ENCODE results near the gene ALMS1. TPM values are rescaled to one million over a fixed set of nuclear protein-coding genes. Genes with fewer than 3 reads are reported as not detected.

Gene ALMS1
- total and polyA plus RNA-seq, 2 of the 4 experiments (the other 2 are of a cell fraction), result 20.8 to 52.8 TPM

DNA sequence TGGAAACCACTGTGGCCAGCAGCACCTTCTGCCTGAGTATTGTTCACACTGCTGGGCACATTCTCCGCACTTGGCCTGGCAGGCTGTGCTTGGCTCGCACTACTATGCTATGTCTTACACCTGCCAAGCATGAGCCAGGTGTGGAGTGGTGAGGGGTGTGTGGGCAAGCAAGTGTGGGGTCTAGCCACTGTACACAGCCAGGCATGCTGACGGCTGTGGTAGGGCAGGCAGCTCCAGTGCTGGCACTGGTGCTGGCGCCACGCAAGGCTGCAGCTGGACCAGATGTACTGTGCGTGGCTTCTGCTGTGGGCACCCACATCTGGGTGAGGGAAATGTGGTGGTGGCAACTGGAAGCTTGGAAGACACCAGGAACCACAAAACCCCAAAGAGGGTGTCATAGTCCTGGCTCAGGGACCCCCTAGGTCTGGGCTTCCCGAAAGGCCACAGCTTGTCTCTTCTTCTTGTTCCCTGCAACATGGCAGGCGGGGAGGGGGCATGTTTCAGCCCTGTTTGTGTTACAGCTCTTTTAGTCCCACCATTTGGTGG, 101.5 kb downstream of the ALMS1 start:
- no peaks in the 10 kb centered on the region for H3K4me1 ChIP-seq (ENCODE audit: control insufficient read depth, insufficient read depth, low read length)
- CTCF ChIA-PET, result interaction anchor here (0.5 kb wide), 1 partner anchor 28 kb away, joined by 3 read pairs; no protein-coding TSS in a partner anchor
- H3K79me1 ChIP-seq (ENCODE audit: low read depth in 1 of 2, low read length in 2 of 2), result no peaks in the 10 kb centered on the region
- no peak overlapping the region for H2BK20ac ChIP-seq (ENCODE audit: low read depth, low read length)
- no peak for DNase-seq
- BruUV-seq (replicated peaks), result no TSS peak
- no peak for ATAC-seq (ENCODE audit: low read depth)
- no peaks in the 10 kb centered on the region for H3K9me1 ChIP-seq (ENCODE audit: insufficient read depth, low read length)
- no peak overlapping the region for H4K8ac ChIP-seq (ENCODE audit: low read depth in 2 of 2, low read length in 2 of 2)
- no peak for TF ChIP-seq MXI1 (IDR thresholded peaks at IDR 0.05; ENCODE audit: borderline replicate concordance, low read depth, low read length)
- TF ChIP-seq, protein P1, sequence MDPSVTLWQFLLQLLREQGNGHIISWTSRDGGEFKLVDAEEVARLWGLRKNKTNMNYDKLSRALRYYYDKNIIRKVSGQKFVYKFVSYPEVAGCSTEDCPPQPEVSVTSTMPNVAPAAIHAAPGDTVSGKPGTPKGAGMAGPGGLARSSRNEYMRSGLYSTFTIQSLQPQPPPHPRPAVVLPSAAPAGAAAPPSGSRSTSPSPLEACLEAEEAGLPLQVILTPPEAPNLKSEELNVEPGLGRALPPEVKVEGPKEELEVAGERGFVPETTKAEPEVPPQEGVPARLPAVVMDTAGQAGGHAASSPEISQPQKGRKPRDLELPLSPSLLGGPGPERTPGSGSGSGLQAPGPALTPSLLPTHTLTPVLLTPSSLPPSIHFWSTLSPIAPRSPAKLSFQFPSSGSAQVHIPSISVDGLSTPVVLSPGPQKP (IDR thresholded peaks at IDR 0.05; ENCODE audit: borderline replicate concordance, low read depth, low read length), result no peak
- TF ChIP-seq BHLHE40 (IDR thresholded peaks at IDR 0.05; ENCODE audit: low read depth, low read length), result no peak
- no peak for TF ChIP-seq RAD21 (IDR thresholded peaks at IDR 0.05; ENCODE audit: low read length)
- TF ChIP-seq CHD1 (IDR thresholded peaks at IDR 0.05; ENCODE audit: low read depth, low read length), result no peak
- no peak for TF ChIP-seq RFX5 (IDR thresholded peaks at IDR 0.05; ENCODE audit: low read depth, low read length)
- TF ChIP-seq NFE2L2 (IDR thresholded peaks at IDR 0.05; ENCODE audit: low read depth, low read length), result no peak
- no peak for TF ChIP-seq POLR2A (IDR thresholded peaks at IDR 0.05; ENCODE audit: low read depth, low read length)
- no peak for TF ChIP-seq SMC3 (IDR thresholded peaks at IDR 0.05; ENCODE audit: low read depth, low read length)
- dilution Hi-C loops (cut with HindIII; ENCODE audit: low sequenced_read_pairs, unreplicated experiment), result no loop called here
- no peak overlapping the region for H2AFZ ChIP-seq (replicated peaks; ENCODE audit: low read length, poor library complexity)
- in situ Hi-C loops (cut with MboI; ENCODE audit: low sequenced_read_pairs), result no loop called here
- peaks cover 7% of the 10 kb centered on the region for H3K36me3 ChIP-seq (ENCODE audit: control insufficient read depth, insufficient read depth, low read length)
- no peaks in the 10 kb centered on the region for H3K9me3 ChIP-seq (ENCODE audit: control insufficient read depth, insufficient read depth, low read length)
- no peak overlapping the region for H3K18ac ChIP-seq (ENCODE audit: low read depth, low read length)
- no peaks in the 10 kb centered on the region for H3K27me3 ChIP-seq (ENCODE audit: control insufficient read depth, insufficient read depth, low read length)
- H2AK9ac ChIP-seq (replicated peaks; ENCODE audit: low read depth, low read length, poor library complexity), result no peak overlapping the region
- H2BK5ac ChIP-seq (ENCODE audit: low read depth, low read length, poor library complexity, severe bottlenecking), result no peak overlapping the region
- H3K9ac ChIP-seq (ENCODE audit: low read depth, low read length), result no peak overlapping the region
- no peaks in the 10 kb centered on the region for H4K20me1 ChIP-seq (ENCODE audit: insufficient read depth, low read length)
- H3K4me3 ChIP-seq (ENCODE audit: insufficient read depth, low read depth, low read length), result no peak overlapping the region
- intact Hi-C loops (cut with micrococcal nuclease), result no loop called here
- H3K27ac ChIP-seq (ENCODE audit: insufficient read depth, low read length), result no peak overlapping the region
- H2BK15ac ChIP-seq (ENCODE audit: low read depth, low read length), result no peak overlapping the region
- no peak overlapping the region for H3K4ac ChIP-seq (ENCODE audit: low read depth, low read length)
- H4K5ac ChIP-seq (ENCODE audit: low read depth, low read length), result no peak overlapping the region
- H2BK120ac ChIP-seq (ENCODE audit: low read depth, low read length), result no peak overlapping the region
- no peak overlapping the region for H3K23ac ChIP-seq (ENCODE audit: low read depth, low read length)
- WGBS, 2 experiments (ENCODE audit: extremely low coverage in 2 of 2, insufficient read length in 1 of 2), result no CpG with 5 or more reads among the region's 8 CpGs
- H3K14ac ChIP-seq (replicated peaks; ENCODE audit: low read depth, low read length), result no peak overlapping the region
- POLR2A ChIA-PET (ENCODE audit: unreplicated experiment), result no interaction called here
- no peak overlapping the region for H3K4me2 ChIP-seq (ENCODE audit: low read depth, low read length)
- no peak overlapping the region for H4K91ac ChIP-seq (ENCODE audit: insufficient read depth, low read depth, low read length)
- H2AK5ac ChIP-seq (ENCODE audit: low read depth, low read length), result no peak overlapping the region
- H3K56ac ChIP-seq (ENCODE audit: extremely low read depth, insufficient read depth, low read length), result no peak overlapping the region

Data from IMR-90 (cell line).